ENCODE results near the gene JAG1. TPM values are rescaled to one million over a fixed set of nuclear protein-coding genes. Genes with fewer than 3 reads are reported as not detected.
A peak's percentile ranks its signal among the peaks of the same experiment; 100 is the strongest.

Gene JAG1
- total RNA-seq, 1 donor from 2014 or later: 172 TPM

DNA sequence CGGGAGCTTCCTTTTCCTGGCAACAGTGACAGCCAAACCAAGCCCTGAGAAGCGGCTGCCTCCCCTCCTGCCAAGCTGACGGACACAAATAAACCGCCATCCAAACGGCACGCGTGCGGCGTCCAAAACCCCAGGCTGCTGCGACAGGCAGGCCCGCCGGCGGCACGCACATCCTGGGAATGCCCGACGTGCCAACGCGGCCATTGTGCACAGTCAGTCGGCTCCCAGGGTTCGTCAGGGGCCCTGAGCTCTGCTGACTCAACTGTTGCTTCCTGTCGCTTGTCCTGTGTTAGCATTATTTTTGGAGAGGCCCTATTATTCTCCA, 6.8 kb downstream of the JAG1 start:
- H3K27me3 Mint-ChIP-seq (ENCODE audit: unreplicated experiment): peaks cover 4% of the 10 kb centered on the region

DNA sequence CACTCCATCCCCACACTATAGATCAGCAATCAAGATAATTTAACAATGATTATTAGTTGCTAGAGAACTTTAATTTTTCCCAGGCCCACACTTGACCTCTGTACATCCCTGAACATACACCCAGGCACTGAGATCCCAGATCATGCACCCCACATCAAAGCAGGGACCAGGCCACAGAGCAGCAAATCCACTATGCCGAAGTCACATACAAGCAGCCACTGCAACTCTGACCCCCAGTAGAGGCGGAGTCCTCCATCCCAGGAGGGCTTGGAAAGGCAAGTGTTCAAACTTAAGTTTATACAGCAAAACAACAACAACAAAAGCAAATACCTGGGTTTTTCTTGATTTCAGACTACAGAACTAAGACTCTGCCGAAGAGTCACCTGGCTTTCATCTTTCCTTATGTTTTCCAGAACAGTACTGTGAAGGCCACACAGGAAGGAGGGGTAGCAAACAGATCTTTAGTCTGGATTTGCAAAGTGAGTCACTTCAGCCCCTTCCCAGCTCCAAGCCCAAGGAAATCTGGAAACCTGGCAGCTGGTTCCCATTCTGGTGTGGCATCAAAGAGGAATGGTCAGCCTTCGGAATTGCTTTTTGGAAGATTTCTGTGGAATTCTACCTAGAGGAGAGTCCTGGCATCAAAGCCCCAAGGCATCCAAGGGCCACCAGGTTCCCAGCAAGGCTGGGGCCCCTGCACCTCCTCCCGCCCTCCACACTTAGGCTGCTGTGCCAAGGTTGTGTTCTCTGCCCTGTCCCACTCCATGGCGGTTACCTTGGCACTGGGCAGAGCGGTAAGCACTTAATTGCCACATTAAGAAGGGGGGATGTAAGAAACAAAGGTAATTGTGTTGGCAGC, 7.3 kb downstream of the JAG1 start:
- H3K36me3 Mint-ChIP-seq (ENCODE audit: low read depth, unreplicated experiment): peaks cover 77% of the 10 kb centered on the region
- H3K27me3 Mint-ChIP-seq (ENCODE audit: unreplicated experiment): peaks cover 4% of the 10 kb centered on the region
- H3K4me1 Mint-ChIP-seq (ENCODE audit: unreplicated experiment): peaks cover 85% of the 10 kb centered on the region
- H3K27ac Mint-ChIP-seq (ENCODE audit: unreplicated experiment): peak overlapping the region; percentile 70
- TF ChIP-seq, protein P1, sequence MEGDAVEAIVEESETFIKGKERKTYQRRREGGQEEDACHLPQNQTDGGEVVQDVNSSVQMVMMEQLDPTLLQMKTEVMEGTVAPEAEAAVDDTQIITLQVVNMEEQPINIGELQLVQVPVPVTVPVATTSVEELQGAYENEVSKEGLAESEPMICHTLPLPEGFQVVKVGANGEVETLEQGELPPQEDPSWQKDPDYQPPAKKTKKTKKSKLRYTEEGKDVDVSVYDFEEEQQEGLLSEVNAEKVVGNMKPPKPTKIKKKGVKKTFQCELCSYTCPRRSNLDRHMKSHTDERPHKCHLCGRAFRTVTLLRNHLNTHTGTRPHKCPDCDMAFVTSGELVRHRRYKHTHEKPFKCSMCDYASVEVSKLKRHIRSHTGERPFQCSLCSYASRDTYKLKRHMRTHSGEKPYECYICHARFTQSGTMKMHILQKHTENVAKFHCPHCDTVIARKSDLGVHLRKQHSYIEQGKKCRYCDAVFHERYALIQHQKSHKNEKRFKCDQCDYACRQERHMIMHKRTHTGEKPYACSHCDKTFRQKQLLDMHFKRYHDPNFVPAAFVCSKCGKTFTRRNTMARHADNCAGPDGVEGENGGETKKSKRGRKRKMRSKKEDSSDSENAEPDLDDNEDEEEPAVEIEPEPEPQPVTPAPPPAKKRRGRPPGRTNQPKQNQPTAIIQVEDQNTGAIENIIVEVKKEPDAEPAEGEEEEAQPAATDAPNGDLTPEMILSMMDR (IDR thresholded peaks at IDR 0.05; ENCODE audit: unreplicated experiment): no peak
- H3K9me3 Mint-ChIP-seq (ENCODE audit: unreplicated experiment): no peaks in the 10 kb centered on the region
- peak overlapping the region; percentile 79 for H3K4me3 Mint-ChIP-seq (ENCODE audit: unreplicated experiment)
- no peak for DNase-seq (ENCODE audit: low spot score)

More for the DNA sequence above, 6.8 kb downstream of the JAG1 start:
- Mint-ChIP-seq H3K36me3 (ENCODE audit: low read depth, unreplicated experiment) (peaks cover 72% of the 10 kb centered on the region), H3K4me1 (ENCODE audit: unreplicated experiment) (peaks cover 80% of the 10 kb centered on the region), H3K4me3 (ENCODE audit: unreplicated experiment) (no peak overlapping the region), H3K27ac (ENCODE audit: unreplicated experiment) (peak overlapping the region; percentile 63), H3K9me3 (ENCODE audit: unreplicated experiment) (no peaks in the 10 kb centered on the region)
- TF ChIP-seq, protein P1 (IDR thresholded peaks at IDR 0.05; ENCODE audit: unreplicated experiment): no peak
- no peak for DNase-seq (ENCODE audit: low spot score)

DNA sequence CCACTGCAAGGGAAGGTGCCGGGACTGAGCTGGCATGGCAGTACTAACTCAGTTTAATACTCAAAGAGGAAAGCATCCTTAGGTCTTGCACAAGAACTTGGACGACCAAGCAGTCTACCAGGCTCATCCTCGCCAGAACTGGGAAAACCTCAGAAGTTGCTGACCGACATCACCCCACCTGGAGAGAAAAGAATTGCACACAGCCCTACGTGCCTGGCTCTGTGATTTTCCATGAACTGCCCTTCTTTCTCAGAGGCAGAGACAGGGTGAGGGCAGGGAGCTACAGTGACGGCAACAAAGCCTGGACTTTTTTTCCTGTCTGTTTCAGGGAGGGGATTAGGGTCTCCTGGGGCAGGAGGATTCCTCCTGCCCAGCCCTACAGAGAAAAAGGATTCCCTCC, 8.0 kb downstream of the JAG1 start:
- Mint-ChIP-seq H3K4me1 (ENCODE audit: unreplicated experiment) (peaks cover 84% of the 10 kb centered on the region), H3K27ac (ENCODE audit: unreplicated experiment) (peak overlapping the region; percentile 70), H3K36me3 (ENCODE audit: low read depth, unreplicated experiment) (peaks cover 77% of the 10 kb centered on the region), H3K9me3 (ENCODE audit: unreplicated experiment) (no peaks in the 10 kb centered on the region), H3K4me3 (ENCODE audit: unreplicated experiment) (peak overlapping the region; percentile 79), H3K27me3 (ENCODE audit: unreplicated experiment) (peaks cover 4% of the 10 kb centered on the region)
- TF ChIP-seq, protein P1 (IDR thresholded peaks at IDR 0.05; ENCODE audit: unreplicated experiment): no peak
- no peak for DNase-seq (ENCODE audit: low spot score)

DNA sequence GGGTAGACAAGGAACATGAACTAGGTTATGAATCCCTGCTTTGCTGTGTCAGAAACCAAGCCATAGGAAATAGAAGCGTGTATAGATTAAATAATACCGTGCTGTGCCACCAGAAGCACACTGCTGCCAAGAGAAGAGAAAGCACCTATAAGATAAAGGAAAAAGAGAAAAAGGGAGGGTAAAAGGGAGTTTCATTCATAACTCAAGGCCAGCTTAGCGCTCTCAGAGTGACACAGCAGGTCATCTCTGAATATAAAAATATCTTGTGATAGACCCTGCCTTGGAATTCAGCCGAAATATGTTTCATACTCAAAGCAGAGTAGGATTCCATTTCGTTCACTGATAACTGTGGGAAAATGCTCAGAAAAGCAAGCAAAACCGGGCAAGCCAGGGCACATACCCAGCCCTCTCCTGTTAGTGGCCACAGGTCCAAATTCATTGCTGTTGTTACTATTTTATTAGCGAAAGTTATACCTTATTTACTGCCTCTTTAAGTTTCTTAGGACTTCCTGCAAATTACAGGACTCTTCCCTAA, 8.7 kb downstream of the JAG1 start:
- Mint-ChIP-seq H3K36me3 (ENCODE audit: low read depth, unreplicated experiment) (peaks cover 78% of the 10 kb centered on the region), H3K4me3 (ENCODE audit: unreplicated experiment) (no peak overlapping the region), H3K27ac (ENCODE audit: unreplicated experiment) (peak overlapping the region; percentile 16), H3K4me1 (ENCODE audit: unreplicated experiment) (peaks cover 83% of the 10 kb centered on the region), H3K9me3 (ENCODE audit: unreplicated experiment) (no peaks in the 10 kb centered on the region), H3K27me3 (ENCODE audit: unreplicated experiment) (peaks cover 4% of the 10 kb centered on the region)
- no peak for DNase-seq (ENCODE audit: low spot score)
- TF ChIP-seq, protein P1 (IDR thresholded peaks at IDR 0.05; ENCODE audit: unreplicated experiment): no peak

DNA sequence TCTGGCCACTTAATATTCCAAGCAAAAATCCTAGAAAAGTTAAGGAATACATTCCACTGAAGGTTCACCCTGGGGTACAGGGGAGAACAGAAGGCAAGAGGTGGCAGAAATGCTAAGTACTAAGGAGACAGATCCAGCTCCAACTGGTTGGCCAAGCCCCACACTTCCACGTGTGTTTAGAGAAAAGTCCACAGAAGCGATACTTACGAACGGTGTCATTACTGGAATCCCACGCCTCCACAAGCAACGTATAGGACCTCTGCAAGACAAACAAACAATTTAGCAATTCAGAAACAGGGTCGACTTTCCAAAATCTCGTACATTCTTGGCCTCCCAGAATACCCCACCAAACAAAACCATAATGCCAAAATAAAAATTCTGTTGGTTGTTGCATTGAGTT, 10.0 kb downstream of the JAG1 start:
- Mint-ChIP-seq H3K27ac (ENCODE audit: unreplicated experiment) (peak overlapping the region; percentile 24), H3K36me3 (ENCODE audit: low read depth, unreplicated experiment) (peaks cover 79% of the 10 kb centered on the region), H3K4me1 (ENCODE audit: unreplicated experiment) (peaks cover 72% of the 10 kb centered on the region), H3K27me3 (ENCODE audit: unreplicated experiment) (peaks cover 4% of the 10 kb centered on the region), H3K9me3 (ENCODE audit: unreplicated experiment) (no peaks in the 10 kb centered on the region), H3K4me3 (ENCODE audit: unreplicated experiment) (no peak overlapping the region)
- DNase-seq (ENCODE audit: low spot score): no peak
- TF ChIP-seq, protein P1 (IDR thresholded peaks at IDR 0.05; ENCODE audit: unreplicated experiment): no peak
